ENCODE results near the gene TRMT44.

The TRMT44 gene

DNA sequence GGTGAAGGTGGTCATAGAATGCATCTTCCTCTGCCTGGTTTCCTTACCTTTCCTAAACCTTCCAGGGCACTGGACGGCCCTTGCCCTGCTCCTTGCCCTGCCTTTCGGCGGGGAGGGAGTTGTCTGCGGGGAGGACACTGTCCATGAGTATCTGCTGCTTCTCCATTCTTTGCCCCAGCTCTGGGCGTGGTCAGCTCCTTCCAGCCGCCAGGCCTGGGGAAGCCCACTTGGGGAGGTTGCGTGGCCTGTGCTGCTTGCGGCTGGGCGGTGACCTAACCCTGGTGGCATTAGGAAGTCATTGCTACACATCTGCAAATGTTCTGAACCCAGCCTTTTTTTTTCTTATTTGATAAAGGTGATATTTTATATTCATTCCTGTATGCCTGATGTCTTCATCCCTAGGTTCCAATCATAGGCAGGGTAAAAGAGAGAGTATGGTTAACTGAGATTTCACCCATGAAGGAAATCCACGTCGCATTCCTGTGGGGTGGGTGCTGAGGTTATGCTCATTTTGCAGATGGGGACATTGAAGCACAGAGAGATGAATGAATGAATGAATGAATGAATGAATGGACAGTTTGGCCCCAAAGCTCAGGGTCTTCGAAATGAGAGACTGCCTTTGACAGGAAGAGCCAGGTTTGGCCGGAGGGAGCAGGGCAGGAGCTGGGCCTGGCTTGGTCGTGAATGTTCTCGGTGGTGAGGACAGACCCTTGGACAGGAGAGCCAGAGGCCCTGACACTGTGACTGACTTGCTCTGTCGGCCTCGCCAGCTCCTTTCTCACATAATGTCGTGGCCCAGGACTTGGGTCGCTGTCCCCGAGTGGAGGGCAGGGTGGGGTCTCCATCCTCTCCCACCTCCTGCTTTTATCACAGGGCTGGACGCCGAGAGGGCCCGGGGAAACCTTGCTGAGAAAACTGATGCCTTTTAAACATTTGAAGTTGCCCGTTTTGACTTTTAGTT is 81.9 kb downstream of the TRMT44 start:
- Histone ChIP-seq H3K4me1 (ENCODE audit: control insufficient read depth in 1 of 2, insufficient read depth in 1 of 2, low read depth in 1 of 2, low read length in 1 of 2) (no peaks in the 10 kb centered on the region), H3K27me3 (no peaks in the 10 kb centered on the region), H3K36me3 (no peaks in the 10 kb centered on the region), H3K9me3 (no peaks in the 10 kb centered on the region), H3K27ac (no peak overlapping the region), H3K4me3 (ENCODE audit: low read depth in 1 of 2, low read length in 1 of 2) (no peak overlapping the region)
- no peak for TF ChIP-seq CTCF (IDR thresholded peaks at IDR 0.05)

- no peaks in the 10 kb centered on the region for H3K27me3 ChIP-seq
- no peak overlapping the region for H3K27ac ChIP-seq
- no peak for TF ChIP-seq CTCF (IDR thresholded peaks at IDR 0.05)
- H3K4me3 ChIP-seq (ENCODE audit: low read depth in 1 of 2, low read length in 1 of 2) = no peak overlapping the region
- no peaks in the 10 kb centered on the region for H3K9me3 ChIP-seq
- H3K36me3 ChIP-seq = no peaks in the 10 kb centered on the region
- H3K4me1 ChIP-seq (ENCODE audit: control insufficient read depth in 1 of 2, insufficient read depth in 1 of 2, low read depth in 1 of 2, low read length in 1 of 2) = no peaks in the 10 kb centered on the region
Measured at GRCh38 chr4:8523175-8523574, 82.6 kb downstream of the TRMT44 start.

DNA sequence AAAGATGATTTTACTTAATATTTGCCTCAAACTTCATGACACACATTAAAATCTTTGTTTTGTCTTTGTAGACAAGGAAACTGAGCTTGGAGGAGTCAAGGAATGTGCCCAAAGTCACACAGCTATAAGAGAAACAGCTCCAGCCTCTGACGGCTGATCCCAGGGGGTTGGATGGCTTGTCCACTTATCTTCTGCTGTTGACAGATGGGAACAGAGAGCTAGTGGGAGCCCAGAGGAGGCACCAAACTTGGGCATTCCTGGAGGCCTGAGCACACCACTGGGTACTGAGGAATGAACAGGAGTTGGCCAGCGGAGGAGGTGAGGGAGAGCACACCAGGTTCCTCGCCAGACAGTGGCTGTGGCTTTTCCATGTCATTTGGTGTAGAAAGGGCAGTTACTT is 83.2 kb downstream of the TRMT44 start:
- Histone ChIP-seq H3K27me3 (no peaks in the 10 kb centered on the region), H3K9me3 (no peaks in the 10 kb centered on the region), H3K4me1 (ENCODE audit: control insufficient read depth in 1 of 2, insufficient read depth in 1 of 2, low read depth in 1 of 2, low read length in 1 of 2) (no peaks in the 10 kb centered on the region), H3K36me3 (no peaks in the 10 kb centered on the region), H3K4me3 (ENCODE audit: low read depth in 1 of 2, low read length in 1 of 2) (no peak overlapping the region), H3K27ac (no peak overlapping the region)
- TF ChIP-seq CTCF (IDR thresholded peaks at IDR 0.05) = no peak

DNA sequence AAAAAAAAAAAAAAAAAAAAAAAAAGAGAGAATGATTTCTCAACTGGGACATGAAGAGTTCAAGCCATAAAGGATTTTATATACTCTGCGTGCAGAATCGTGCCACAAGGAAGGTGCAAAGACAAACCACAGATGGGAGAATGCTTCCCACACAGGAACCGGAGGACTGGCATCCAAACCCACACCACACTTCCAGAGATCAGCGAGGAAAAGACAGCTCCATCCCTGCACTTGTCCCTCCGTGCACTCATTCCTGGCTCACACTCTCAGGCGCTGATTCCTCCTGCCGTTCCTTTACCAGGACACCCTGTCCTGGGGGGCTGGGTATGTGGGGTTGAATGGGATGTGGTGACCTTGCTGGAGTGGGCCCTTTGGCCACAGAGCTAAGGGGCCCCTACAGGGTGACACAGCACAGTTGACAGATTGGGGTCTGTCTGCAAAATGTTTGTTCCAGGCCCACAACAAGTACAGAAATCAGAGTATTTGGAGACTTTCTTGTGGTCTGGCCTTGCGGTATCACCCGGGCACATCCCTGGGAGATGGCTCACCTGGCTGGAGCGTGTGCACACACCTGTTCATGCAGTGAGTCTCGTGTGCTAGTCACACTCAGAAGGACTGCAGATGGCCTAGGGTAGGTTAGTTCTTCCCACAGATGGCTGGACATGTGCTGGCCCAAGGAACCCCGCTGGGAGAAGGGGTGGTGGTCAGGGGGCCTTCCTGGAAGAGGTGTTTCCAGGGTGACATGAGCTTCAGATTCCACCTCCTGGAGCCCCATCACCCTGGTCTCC is 84.2 kb downstream of the TRMT44 start:
- no peak overlapping the region for H3K4me3 ChIP-seq (ENCODE audit: low read depth in 1 of 2, low read length in 1 of 2)
- no peak for TF ChIP-seq CTCF (IDR thresholded peaks at IDR 0.05)
- no peaks in the 10 kb centered on the region for H3K27me3 ChIP-seq

GRCh38 chr4:8525383-8526120 is 85.0 kb downstream of the TRMT44 start:
- no peak for TF ChIP-seq CTCF (IDR thresholded peaks at IDR 0.05)
- Histone ChIP-seq H3K4me1 (ENCODE audit: control insufficient read depth in 1 of 2, insufficient read depth in 1 of 2, low read depth in 1 of 2, low read length in 1 of 2) (no peaks in the 10 kb centered on the region), H3K27me3 (no peaks in the 10 kb centered on the region), H3K4me3 (ENCODE audit: low read depth in 1 of 2, low read length in 1 of 2) (no peak overlapping the region), H3K36me3 (no peaks in the 10 kb centered on the region), H3K9me3 (no peaks in the 10 kb centered on the region), H3K27ac (no peak overlapping the region)

More for the DNA sequence above, 84.2 kb downstream of the TRMT44 start:
- Histone ChIP-seq H3K9me3 (no peaks in the 10 kb centered on the region), H3K4me1 (ENCODE audit: control insufficient read depth in 1 of 2, insufficient read depth in 1 of 2, low read depth in 1 of 2, low read length in 1 of 2) (no peaks in the 10 kb centered on the region), H3K27ac (no peak overlapping the region), H3K36me3 (no peaks in the 10 kb centered on the region)
